RWPE1 (cell line): ENCODE data around the gene UMPS.

Source experiments
- CTCF ChIA-PET: fragments of 350-600 bp; sonication (Branson Sonifier 250); formaldehyde crosslinking; extraction: SDS; loops from one replicate; lab custom pipeline; 2021; lab: Yijun Ruan, JAX
- POLR2A ChIA-PET: fragments of 400-600 bp; formaldehyde crosslinking; extraction: SDS; loops from one replicate; lab custom pipeline; 2020; ENCODE audit warnings: antibody characterized with exemption; ENCODE audit not compliant: low non-redundant PET; lab: Yijun Ruan, JAX
- DNase-seq: peaks from one replicate; pipeline ENCODE4 v3.0.0; 2012; ENCODE audit warnings: low spot score
- H3K27ac ChIP-seq: fragments of 450-650 bp; 2 replicates; pipeline ENCODE4 v1.5.1; 2017
- TF ChIP-seq, protein P1 (sequence below): fragments of 450-650 bp; conservative IDR thresholded peaks from 2 replicates; pipeline ENCODE4 v1.5.1; 2017; ENCODE audit warnings: low read depth, mild to moderate bottlenecking

The UMPS gene

GRCh38 chr3:124730129-124730940 lies at the start of gene UMPS:
TSS of gene UMPS (plus strand) at chr3:124730452. CDS start at chr3:124730472, 20 bp downstream.
- ChIA-PET POLR2A (interaction anchor here (0.7 kb wide), 1 partner anchor 56 kb away, joined by 3 read pairs; no protein-coding TSS in a partner anchor), CTCF (interaction anchor here (0.5 to 0.7 kb wide), 2 partner anchors 44 to 119 kb away, joined by 5 read pairs; no protein-coding TSS in a partner anchor)
- TF ChIP-seq, protein P1, sequence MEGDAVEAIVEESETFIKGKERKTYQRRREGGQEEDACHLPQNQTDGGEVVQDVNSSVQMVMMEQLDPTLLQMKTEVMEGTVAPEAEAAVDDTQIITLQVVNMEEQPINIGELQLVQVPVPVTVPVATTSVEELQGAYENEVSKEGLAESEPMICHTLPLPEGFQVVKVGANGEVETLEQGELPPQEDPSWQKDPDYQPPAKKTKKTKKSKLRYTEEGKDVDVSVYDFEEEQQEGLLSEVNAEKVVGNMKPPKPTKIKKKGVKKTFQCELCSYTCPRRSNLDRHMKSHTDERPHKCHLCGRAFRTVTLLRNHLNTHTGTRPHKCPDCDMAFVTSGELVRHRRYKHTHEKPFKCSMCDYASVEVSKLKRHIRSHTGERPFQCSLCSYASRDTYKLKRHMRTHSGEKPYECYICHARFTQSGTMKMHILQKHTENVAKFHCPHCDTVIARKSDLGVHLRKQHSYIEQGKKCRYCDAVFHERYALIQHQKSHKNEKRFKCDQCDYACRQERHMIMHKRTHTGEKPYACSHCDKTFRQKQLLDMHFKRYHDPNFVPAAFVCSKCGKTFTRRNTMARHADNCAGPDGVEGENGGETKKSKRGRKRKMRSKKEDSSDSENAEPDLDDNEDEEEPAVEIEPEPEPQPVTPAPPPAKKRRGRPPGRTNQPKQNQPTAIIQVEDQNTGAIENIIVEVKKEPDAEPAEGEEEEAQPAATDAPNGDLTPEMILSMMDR, result no peak
- DNase-seq, result peak; percentile 83
- peak within 1 kb of the TSS; percentile 65 for H3K27ac ChIP-seq

- DNase-seq, result no peak
- H3K27ac ChIP-seq, result no peak overlapping the region
- TF ChIP-seq, protein P1, result no peak
- ChIA-PET CTCF (no interaction called here), POLR2A (no interaction called here)
Measured at GRCh38 chr3:124680521-124680920, 49.7 kb upstream of the UMPS start.

DNA sequence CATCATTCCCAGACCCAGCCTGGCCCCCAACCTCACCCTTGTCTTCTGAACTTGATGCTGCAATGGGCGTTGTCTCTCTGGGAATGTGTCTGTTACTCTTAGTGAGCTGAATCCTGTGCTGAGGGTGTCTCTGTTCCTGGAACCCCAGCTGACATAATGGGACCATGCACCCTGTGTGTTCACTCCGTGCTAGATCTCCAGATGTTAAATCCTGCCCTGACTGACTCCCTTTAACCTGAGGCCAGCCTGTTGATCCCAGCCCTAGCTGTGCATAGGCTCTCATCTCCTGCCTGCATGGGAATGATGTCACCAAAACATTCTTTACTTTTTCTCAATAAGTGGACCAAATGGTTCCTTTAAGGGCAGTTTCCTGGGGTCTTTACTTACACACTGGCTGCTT lies 48.0 kb upstream of the UMPS start:
- POLR2A ChIA-PET, result no interaction called here
- DNase-seq, result no peak
- CTCF ChIA-PET, result no interaction called here

GRCh38 chr3:124684459-124684858 lies 45.8 kb upstream of the UMPS start:
- TF ChIP-seq, protein P1, result no peak
- CTCF ChIA-PET, result interaction anchor here (1.1 to 1.3 kb wide), 3 partner anchors 8 to 124 kb away, joined by 3 to 5 read pairs (median 3); no protein-coding TSS in a partner anchor
- no peak overlapping the region for H3K27ac ChIP-seq
- POLR2A ChIA-PET, result no interaction called here
- DNase-seq, result no peak

More for the DNA sequence above, 48.0 kb upstream of the UMPS start:
- TF ChIP-seq, protein P1, result no peak
- H3K27ac ChIP-seq, result no peak overlapping the region

GRCh38 chr3:124685067-124685466 lies 45.2 kb upstream of the UMPS start:
- CTCF ChIA-PET, result interaction anchor here (1.2 kb wide), 1 partner anchor 120 kb away, joined by 5 read pairs; no protein-coding TSS in a partner anchor
- POLR2A ChIA-PET, result no interaction called here

GRCh38 chr3:124685481-124685880 lies 44.8 kb upstream of the UMPS start:
- DNase-seq, result peak; percentile 62
- TF ChIP-seq, protein P1, result no peak
- POLR2A ChIA-PET, result no interaction called here

More at GRCh38 chr3:124685067-124685466, 45.2 kb upstream of the UMPS start:
- no peak for DNase-seq
- H3K27ac ChIP-seq, result no peak overlapping the region
- TF ChIP-seq, protein P1, result no peak

More at GRCh38 chr3:124685481-124685880, 44.8 kb upstream of the UMPS start:
- CTCF ChIA-PET, result interaction anchor here (0.6 to 1.2 kb wide), 2 partner anchors 103 to 120 kb away, joined by 5 read pairs; no protein-coding TSS in a partner anchor
- no peak overlapping the region for H3K27ac ChIP-seq
